NB4 (cell line): ENCODE data around the gene ALOX12B.

Experiments used
- CTCF ChIP-seq: IDR thresholded peaks from one replicate; pipeline ENCODE4 v1.5.1; 2012; ENCODE audit warnings: low read depth, low read length
- POLR2A ChIP-seq: IDR thresholded peaks from 2 replicates; pipeline ENCODE4 v1.6.1; 2011; ENCODE audit warnings: mild to moderate bottlenecking; ENCODE audit not compliant: insufficient read length; ENCODE audit errors: extremely low read depth

- no peak for TF ChIP-seq POLR2A
- TF ChIP-seq CTCF: no peak
Observed at GRCh38 chr17:8062435-8062806, 25.1 kb downstream of the ALOX12B start.
